ENCODE data around the gene WDR45. TPM values are rescaled to one million over a fixed set of nuclear protein-coding genes. Genes with fewer than 3 reads are reported as not detected.

The WDR45 gene
- total RNA-seq, 1 experiment from 2014 or later: 49.3 TPM

GRCh38 chrX:49101629-49101984 is 21.9 kb upstream of the WDR45 start:
- ChIA-PET POLR2A (no interaction called here), CTCF (no interaction called here)
- Histone ChIP-seq H3K9me3 (ENCODE audit: control insufficient read depth, insufficient read depth, low read depth, low read length) (no peaks in the 10 kb centered on the region), H3K4me3 (ENCODE audit: low read depth in 2 of 2, low read length in 2 of 2) (peak overlapping the region; percentile 74 to 90), H3K36me3 (ENCODE audit: control insufficient read depth, insufficient read depth, low read length) (no peaks in the 10 kb centered on the region), H3K4me1 (ENCODE audit: control insufficient read depth, insufficient read depth, low read length) (peaks cover 4% of the 10 kb centered on the region; the same call in 1 of the 2 replicates), H3K27me3 (ENCODE audit: control insufficient read depth, insufficient read depth, low read length) (no peaks in the 10 kb centered on the region), H3K27ac (ENCODE audit: low read length) (peak overlapping the region; percentile 84)
- BruUV-seq (replicated peaks): no TSS peak
- in situ Hi-C loops (cut with HindIII; ENCODE audit: low pct_unique_long_range_greater_than_20kb, low sequenced_read_pairs) (no loop called here), intact Hi-C loops (cut with micrococcal nuclease; ENCODE audit: unreplicated experiment) (no loop called here)
- ATAC-seq (peak; percentile 42), DNase-seq (ENCODE audit: low read depth, low spot score) (no peak)
- TF ChIP-seq, protein P1, sequence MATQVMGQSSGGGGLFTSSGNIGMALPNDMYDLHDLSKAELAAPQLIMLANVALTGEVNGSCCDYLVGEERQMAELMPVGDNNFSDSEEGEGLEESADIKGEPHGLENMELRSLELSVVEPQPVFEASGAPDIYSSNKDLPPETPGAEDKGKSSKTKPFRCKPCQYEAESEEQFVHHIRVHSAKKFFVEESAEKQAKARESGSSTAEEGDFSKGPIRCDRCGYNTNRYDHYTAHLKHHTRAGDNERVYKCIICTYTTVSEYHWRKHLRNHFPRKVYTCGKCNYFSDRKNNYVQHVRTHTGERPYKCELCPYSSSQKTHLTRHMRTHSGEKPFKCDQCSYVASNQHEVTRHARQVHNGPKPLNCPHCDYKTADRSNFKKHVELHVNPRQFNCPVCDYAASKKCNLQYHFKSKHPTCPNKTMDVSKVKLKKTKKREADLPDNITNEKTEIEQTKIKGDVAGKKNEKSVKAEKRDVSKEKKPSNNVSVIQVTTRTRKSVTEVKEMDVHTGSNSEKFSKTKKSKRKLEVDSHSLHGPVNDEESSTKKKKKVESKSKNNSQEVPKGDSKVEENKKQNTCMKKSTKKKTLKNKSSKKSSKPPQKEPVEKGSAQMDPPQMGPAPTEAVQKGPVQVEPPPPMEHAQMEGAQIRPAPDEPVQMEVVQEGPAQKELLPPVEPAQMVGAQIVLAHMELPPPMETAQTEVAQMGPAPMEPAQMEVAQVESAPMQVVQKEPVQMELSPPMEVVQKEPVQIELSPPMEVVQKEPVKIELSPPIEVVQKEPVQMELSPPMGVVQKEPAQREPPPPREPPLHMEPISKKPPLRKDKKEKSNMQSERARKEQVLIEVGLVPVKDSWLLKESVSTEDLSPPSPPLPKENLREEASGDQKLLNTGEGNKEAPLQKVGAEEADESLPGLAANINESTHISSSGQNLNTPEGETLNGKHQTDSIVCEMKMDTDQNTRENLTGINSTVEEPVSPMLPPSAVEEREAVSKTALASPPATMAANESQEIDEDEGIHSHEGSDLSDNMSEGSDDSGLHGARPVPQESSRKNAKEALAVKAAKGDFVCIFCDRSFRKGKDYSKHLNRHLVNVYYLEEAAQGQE (IDR thresholded peaks at IDR 0.05; ENCODE audit: insufficient read depth in 1 of 2, low read depth in 2 of 2, low read length in 1 of 2): no peak
- TF ChIP-seq CTCF (IDR thresholded peaks at IDR 0.05): peak; percentile 14; the same call in 1 of the 2 replicates
- no peak for TF ChIP-seq POLR2AphosphoS5 (IDR thresholded peaks at IDR 0.05; ENCODE audit: low read depth, low read length)
- TF ChIP-seq TCF7L2 (IDR thresholded peaks at IDR 0.05; ENCODE audit: low read depth, low read length): no peak
- no peak for TF ChIP-seq SIN3A (IDR thresholded peaks at IDR 0.05; ENCODE audit: borderline replicate concordance, insufficient read depth, low read depth, low read length)

- TF ChIP-seq, protein P1 (IDR thresholded peaks at IDR 0.05; ENCODE audit: insufficient read depth in 1 of 2, low read depth in 2 of 2, low read length in 1 of 2): no peak
- peak; percentile 66 for TF ChIP-seq POLR2AphosphoS5 (IDR thresholded peaks at IDR 0.05; ENCODE audit: low read depth, low read length)
- Histone ChIP-seq H3K4me1 (ENCODE audit: control insufficient read depth, insufficient read depth, low read length) (peaks cover 4% of the 10 kb centered on the region; the same call in 1 of the 2 replicates), H3K27me3 (ENCODE audit: control insufficient read depth, insufficient read depth, low read length) (no peaks in the 10 kb centered on the region), H3K27ac (ENCODE audit: low read length) (peak overlapping the region; percentile 94), H3K4me3 (ENCODE audit: low read depth in 2 of 2, low read length in 2 of 2) (peak overlapping the region; percentile 74 to 90), H3K36me3 (ENCODE audit: control insufficient read depth, insufficient read depth, low read length) (no peaks in the 10 kb centered on the region), H3K9me3 (ENCODE audit: control insufficient read depth, insufficient read depth, low read depth, low read length) (no peaks in the 10 kb centered on the region)
- in situ Hi-C loops (cut with HindIII; ENCODE audit: low pct_unique_long_range_greater_than_20kb, low sequenced_read_pairs) (no loop called here), intact Hi-C loops (cut with micrococcal nuclease; ENCODE audit: unreplicated experiment) (no loop called here)
- ATAC-seq: peak; percentile 93
- CTCF ChIA-PET: interaction anchor here (0.6 to 0.7 kb wide), 3 partner anchors 44 to 92 kb away, joined by 3 read pairs; no protein-coding TSS in a partner anchor
- POLR2A ChIA-PET: interaction anchor here (0.6 kb wide), 1 partner anchor 58 kb away, joined by 3 read pairs; no protein-coding TSS in a partner anchor
- BruUV-seq (replicated peaks): TSS peak; percentile 89
- DNase-seq (ENCODE audit: low read depth, low spot score): peak; percentile 78
Observed at GRCh38 chrX:49100704-49101628, 21.3 kb upstream of the WDR45 start.
